Fibroblast of lung (primary cell): ENCODE data around the gene RAP1GDS1. TPM values are rescaled to one million over a fixed set of nuclear protein-coding genes. Genes with fewer than 3 reads are reported as not detected.

ENCODE experiments used
- DNase-seq, 2 donors: peaks; one replicate each; pipeline versions ENCODE4 v3.0.0 to v3.0.0-alpha.2; 2010; ENCODE audit warnings: low read depth in 2 of 2
- H2AFZ ChIP-seq: 2 replicates; pipeline ENCODE4 v1.5.1; 2012; ENCODE audit warnings: low read length, control low read depth, inconsistent platforms
- H3K27ac ChIP-seq: 2 replicates; pipeline ENCODE4 v1.5.1; 2011; ENCODE audit warnings: low read length, control low read depth; ENCODE audit not compliant: insufficient read depth
- H3K27me3 ChIP-seq: 2 replicates; pipeline ENCODE4 v1.5.1; 2011; ENCODE audit warnings: mild to moderate bottlenecking, low read length; ENCODE audit not compliant: control insufficient read depth, insufficient read depth
- H3K36me3 ChIP-seq: 2 replicates; pipeline ENCODE4 v1.5.1; 2011; ENCODE audit warnings: low read length; ENCODE audit not compliant: control insufficient read depth, insufficient read depth
- H3K4me1 ChIP-seq: 2 replicates; pipeline ENCODE4 v1.5.1; 2011; ENCODE audit warnings: low read length; ENCODE audit not compliant: control insufficient read depth, insufficient read depth; ENCODE audit errors: extremely low read depth
- H3K4me2 ChIP-seq: 2 replicates; pipeline ENCODE4 v1.5.1; 2011; ENCODE audit warnings: low read length, control low read depth; ENCODE audit not compliant: insufficient read depth; ENCODE audit errors: extremely low read depth
- H3K4me3 ChIP-seq, 4 experiments: fragments of 200-600 bp in 1 of 4; sonication (generic) in 1 of 4; replicated peaks in 1 of 4; 2 replicates each; pipeline ENCODE4 v1.5.1; 2011 to 2016; ENCODE audit warnings: low read length in 4 of 4, low read depth in 3 of 4, mild to moderate bottlenecking in 3 of 4, control low read depth in 2 of 4, inconsistent platforms in 1 of 4, mixed read lengths in 1 of 4; ENCODE audit not compliant: insufficient read depth in 1 of 4; ENCODE audit errors: control extremely low read depth in 1 of 4
- H3K79me2 ChIP-seq: 2 replicates; pipeline ENCODE4 v1.5.1; 2012; ENCODE audit warnings: mild to moderate bottlenecking, low read length, inconsistent platforms; ENCODE audit not compliant: control insufficient read depth, insufficient read depth
- H3K9ac ChIP-seq: 2 replicates; pipeline ENCODE4 v1.5.1; 2011; ENCODE audit warnings: mild to moderate bottlenecking, low read length, control low read depth; ENCODE audit not compliant: insufficient read depth
- H3K9me3 ChIP-seq: 2 replicates; pipeline ENCODE4 v1.5.1; 2012; ENCODE audit warnings: low read depth, low read length; ENCODE audit not compliant: control insufficient read depth, insufficient read depth
- H4K20me1 ChIP-seq: 2 replicates; pipeline ENCODE4 v1.5.1; 2011; ENCODE audit warnings: low read length; ENCODE audit not compliant: control insufficient read depth, insufficient read depth; ENCODE audit errors: extremely low read depth
- EZH2 ChIP-seq: IDR thresholded peaks from 2 replicates; pipeline ENCODE4 v1.5.1; 2012; ENCODE audit warnings: low read length, control low read depth, mild to moderate bottlenecking; ENCODE audit errors: missing control alignments
- polyA plus RNA-seq, 2 donors: library from polyadenylated mRNA; depleted of rRNA in 1 of 2; stranded (reverse) in 1 of 2; unstranded in 1 of 2; fragments of >200 nt; gene quantifications; 2 replicates each; pipeline ENCODE4 v1.2.1, GENCODE V29; 2011 to 2012; ENCODE audit warnings: missing spikeins in 1 of 2
- total RNA-seq: library from RNA; depleted of rRNA; stranded (reverse); fragments of >200 nt; gene quantifications from 2 replicates; pipeline ENCODE4 v1.2.1, GENCODE V29; 2014
- TF ChIP-seq, protein P1 (sequence below), 2 donors: IDR thresholded peaks in 1 of 2; conservative IDR thresholded peaks in 1 of 2; 1 replicate in 1 of 2; 2 replicates in 1 of 2; pipeline ENCODE4 v1.5.1; 2011 to 2012; ENCODE audit warnings: low read length in 2 of 2, control low read depth in 1 of 2, inconsistent platforms in 1 of 2, low read depth in 1 of 2, mild to moderate bottlenecking in 1 of 2

RAP1GDS1 gene
- total and polyA plus RNA-seq, 2 donors (not counting 1 experiment from before 2014, with no cell fraction given) = 68.3 to 103 TPM

DNA sequence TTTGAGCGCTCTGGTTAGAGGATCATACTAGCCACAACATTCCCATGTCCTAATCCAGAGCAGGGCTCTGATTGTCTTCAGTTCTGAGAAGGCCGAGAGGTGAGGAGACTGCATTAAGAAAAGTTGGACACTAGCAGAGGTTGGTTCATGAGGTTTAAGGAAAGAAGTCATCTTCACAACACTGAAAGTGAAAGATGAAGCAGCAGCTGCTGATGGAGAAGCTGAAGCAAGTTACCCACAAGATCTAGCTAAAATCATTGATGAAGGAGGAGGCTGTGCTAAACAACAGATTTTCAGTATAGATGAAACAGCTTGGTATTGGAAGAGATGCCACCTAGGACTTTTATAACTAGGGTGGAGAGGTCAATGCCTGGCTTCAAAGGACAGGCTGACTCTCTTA, 36.8 kb downstream of the RAP1GDS1 start:
- no peaks in the 10 kb centered on the region for H3K36me3 ChIP-seq
- H3K9ac ChIP-seq = no peak overlapping the region
- no peak for DNase-seq
- H3K4me2 ChIP-seq = no peak overlapping the region
- H3K27ac ChIP-seq = no peak overlapping the region
- no peaks in the 10 kb centered on the region for H3K27me3 ChIP-seq
- H3K79me2 ChIP-seq = peaks cover 3% of the 10 kb centered on the region
- H3K4me1 ChIP-seq = no peaks in the 10 kb centered on the region
- no peaks in the 10 kb centered on the region for H4K20me1 ChIP-seq
- no peak overlapping the region for H2AFZ ChIP-seq
- TF ChIP-seq, protein P1, sequence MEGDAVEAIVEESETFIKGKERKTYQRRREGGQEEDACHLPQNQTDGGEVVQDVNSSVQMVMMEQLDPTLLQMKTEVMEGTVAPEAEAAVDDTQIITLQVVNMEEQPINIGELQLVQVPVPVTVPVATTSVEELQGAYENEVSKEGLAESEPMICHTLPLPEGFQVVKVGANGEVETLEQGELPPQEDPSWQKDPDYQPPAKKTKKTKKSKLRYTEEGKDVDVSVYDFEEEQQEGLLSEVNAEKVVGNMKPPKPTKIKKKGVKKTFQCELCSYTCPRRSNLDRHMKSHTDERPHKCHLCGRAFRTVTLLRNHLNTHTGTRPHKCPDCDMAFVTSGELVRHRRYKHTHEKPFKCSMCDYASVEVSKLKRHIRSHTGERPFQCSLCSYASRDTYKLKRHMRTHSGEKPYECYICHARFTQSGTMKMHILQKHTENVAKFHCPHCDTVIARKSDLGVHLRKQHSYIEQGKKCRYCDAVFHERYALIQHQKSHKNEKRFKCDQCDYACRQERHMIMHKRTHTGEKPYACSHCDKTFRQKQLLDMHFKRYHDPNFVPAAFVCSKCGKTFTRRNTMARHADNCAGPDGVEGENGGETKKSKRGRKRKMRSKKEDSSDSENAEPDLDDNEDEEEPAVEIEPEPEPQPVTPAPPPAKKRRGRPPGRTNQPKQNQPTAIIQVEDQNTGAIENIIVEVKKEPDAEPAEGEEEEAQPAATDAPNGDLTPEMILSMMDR (conservative IDR thresholded peaks at IDR 0.05 in 1 of 2, IDR thresholded peaks at IDR 0.05 in 1 of 2; ENCODE audit: low read depth in 1 of 2, low read length in 2 of 2) = no peak
- TF ChIP-seq EZH2 = no peak
- H3K4me3 ChIP-seq = no peak overlapping the region
- no peaks in the 10 kb centered on the region for H3K9me3 ChIP-seq

DNA sequence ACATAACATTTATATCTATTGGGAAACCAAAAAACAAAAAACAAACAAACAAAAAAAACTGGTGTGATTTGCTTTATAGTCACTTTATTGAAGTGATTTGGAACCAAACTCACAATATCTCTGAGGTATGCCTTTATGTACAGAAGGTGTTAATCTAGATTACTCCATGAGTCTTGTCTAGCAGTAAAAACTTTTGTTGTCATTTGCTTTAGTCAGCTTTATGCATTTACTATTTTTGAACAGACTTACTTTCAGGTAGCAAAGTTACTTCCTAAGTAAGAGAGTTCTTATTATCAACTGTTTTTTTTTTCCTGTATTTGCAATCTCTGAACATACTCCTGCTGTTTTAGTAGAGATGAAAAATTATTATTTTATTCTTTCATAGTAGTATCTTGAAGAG, 39.5 kb downstream of the RAP1GDS1 start:
- H3K36me3 ChIP-seq = no peaks in the 10 kb centered on the region
- DNase-seq = no peak
- TF ChIP-seq, protein P1 (conservative IDR thresholded peaks at IDR 0.05 in 1 of 2, IDR thresholded peaks at IDR 0.05 in 1 of 2; ENCODE audit: low read depth in 1 of 2, low read length in 2 of 2) = no peak
- no peak for TF ChIP-seq EZH2
- H3K4me1 ChIP-seq = no peaks in the 10 kb centered on the region
- no peaks in the 10 kb centered on the region for H3K27me3 ChIP-seq
- no peak overlapping the region for H3K9ac ChIP-seq
- no peak overlapping the region for H2AFZ ChIP-seq
- H4K20me1 ChIP-seq = no peaks in the 10 kb centered on the region
- peaks cover 13% of the 10 kb centered on the region for H3K79me2 ChIP-seq
- no peaks in the 10 kb centered on the region for H3K9me3 ChIP-seq
- no peak overlapping the region for H3K4me2 ChIP-seq
- H3K27ac ChIP-seq = no peak overlapping the region
- H3K4me3 ChIP-seq = no peak overlapping the region

DNA sequence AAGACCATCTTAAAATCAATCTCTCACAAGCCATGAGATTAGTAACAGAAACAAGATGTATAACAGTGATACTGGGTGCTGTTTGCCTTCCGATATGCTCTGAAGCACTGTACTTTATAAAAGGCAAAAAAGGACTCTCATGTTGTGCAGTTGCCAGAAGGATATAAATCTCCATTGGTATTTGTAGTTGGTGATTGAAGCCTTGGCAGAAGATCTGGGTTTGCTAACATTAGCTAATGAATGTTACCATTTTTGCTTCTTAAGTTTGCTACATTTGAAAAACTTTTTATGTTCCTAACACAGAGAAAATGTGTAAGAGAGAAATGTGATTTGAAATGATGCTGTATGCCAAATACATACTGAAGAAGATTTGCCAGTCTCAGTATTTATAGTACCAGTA, 44.4 kb downstream of the RAP1GDS1 start:
- peaks cover 16% of the 10 kb centered on the region for H3K79me2 ChIP-seq
- TF ChIP-seq, protein P1 (conservative IDR thresholded peaks at IDR 0.05 in 1 of 2, IDR thresholded peaks at IDR 0.05 in 1 of 2; ENCODE audit: low read depth in 1 of 2, low read length in 2 of 2) = no peak
- TF ChIP-seq EZH2 = no peak

More for the DNA sequence above, 44.4 kb downstream of the RAP1GDS1 start:
- Histone ChIP-seq H3K27ac (no peak overlapping the region), H2AFZ (no peak overlapping the region), H4K20me1 (no peaks in the 10 kb centered on the region), H3K4me3 (no peak overlapping the region), H3K9ac (no peak overlapping the region), H3K36me3 (no peaks in the 10 kb centered on the region), H3K27me3 (no peaks in the 10 kb centered on the region), H3K4me1 (no peaks in the 10 kb centered on the region), H3K4me2 (no peak overlapping the region), H3K9me3 (no peaks in the 10 kb centered on the region)
- DNase-seq = no peak
